ENCODE measurements around the gene PARP11. TPM values are rescaled to one million over a fixed set of nuclear protein-coding genes. Genes with fewer than 3 reads are reported as not detected.
A peak's percentile ranks its signal among the peaks of the same experiment; 100 is the strongest.

Gene PARP11
- total RNA-seq, 2 donors from 2014 or later = 15.3 to 30.3 TPM

GRCh38 chr12:3832738-3833137, 40.5 kb downstream of the PARP11 start:
- no peaks in the 10 kb centered on the region for H3K4me1 ChIP-seq (ENCODE audit: control insufficient read depth, insufficient read depth, low read length)
- Mint-ChIP-seq H3K36me3 (ENCODE audit: low read depth) (peaks cover 8% of the 10 kb centered on the region), H3K27me3 (ENCODE audit: insufficient read depth) (no peaks in the 10 kb centered on the region), H3K9me3 (no peaks in the 10 kb centered on the region), H3K4me1 (peaks cover 29% of the 10 kb centered on the region), H3K4me3 (no peak overlapping the region), H3K27ac (no peak overlapping the region)
- H3K9me3 ChIP-seq (ENCODE audit: control insufficient read depth, low read length) = no peaks in the 10 kb centered on the region
- peaks cover 10% of the 10 kb centered on the region for H3K36me3 ChIP-seq (ENCODE audit: control insufficient read depth, insufficient read depth, low read length)
- WGBS, 2 experiments (ENCODE audit: insufficient coverage in 1 of 2, insufficient read length in 1 of 2) = 93 to 97% methylated on average over 3 of the region's 3 CpGs
- TF ChIP-seq CTCF (conservative IDR thresholded peaks at IDR 0.05) = no peak
- H3K4me3 ChIP-seq (ENCODE audit: low read length) = no peak overlapping the region
- H3K27me3 ChIP-seq (ENCODE audit: control insufficient read depth, insufficient read depth, low read length, poor library complexity, severe bottlenecking) = no peaks in the 10 kb centered on the region
- H3K27ac ChIP-seq (ENCODE audit: low read depth, low read length) = no peak overlapping the region
- no peak for DNase-seq
- peak overlapping the region; percentile 2 for H3K9ac ChIP-seq (ENCODE audit: extremely low read depth, low read length, poor library complexity, severe bottlenecking)

GRCh38 chr12:3828888-3829287, 44.3 kb downstream of the PARP11 start:
- H3K9me3 ChIP-seq (ENCODE audit: control insufficient read depth, low read length) = no peaks in the 10 kb centered on the region

GRCh38 chr12:3827301-3828000, 45.7 kb downstream of the PARP11 start:
- DNase-seq = no peak
- H3K27me3 Mint-ChIP-seq (ENCODE audit: insufficient read depth) = no peaks in the 10 kb centered on the region
- TF ChIP-seq CTCF (conservative IDR thresholded peaks at IDR 0.05) = no peak

More at GRCh38 chr12:3828888-3829287, 44.3 kb downstream of the PARP11 start:
- Histone ChIP-seq H3K9ac (ENCODE audit: extremely low read depth, low read length, poor library complexity, severe bottlenecking) (no peak overlapping the region), H3K4me3 (ENCODE audit: low read length) (no peak overlapping the region), H3K27ac (ENCODE audit: low read depth, low read length) (no peak overlapping the region), H3K27me3 (ENCODE audit: control insufficient read depth, insufficient read depth, low read length, poor library complexity, severe bottlenecking) (no peaks in the 10 kb centered on the region), H3K36me3 (ENCODE audit: control insufficient read depth, insufficient read depth, low read length) (peaks cover 41% of the 10 kb centered on the region), H3K4me1 (ENCODE audit: control insufficient read depth, insufficient read depth, low read length) (no peaks in the 10 kb centered on the region)
- Mint-ChIP-seq H3K27ac (no peak overlapping the region), H3K4me1 (peaks cover 8% of the 10 kb centered on the region), H3K4me3 (no peak overlapping the region), H3K27me3 (ENCODE audit: insufficient read depth) (no peaks in the 10 kb centered on the region), H3K36me3 (ENCODE audit: low read depth) (peaks cover 35% of the 10 kb centered on the region), H3K9me3 (no peaks in the 10 kb centered on the region)
- no peak for TF ChIP-seq CTCF (conservative IDR thresholded peaks at IDR 0.05)
- DNase-seq = no peak
- WGBS, 2 experiments (ENCODE audit: insufficient coverage in 1 of 2, insufficient read length in 1 of 2) = 94 to 100% methylated on average over 2 to 3 of the region's 3 CpGs

More at GRCh38 chr12:3827301-3828000, 45.7 kb downstream of the PARP11 start:
- Histone ChIP-seq H3K9ac (ENCODE audit: extremely low read depth, low read length, poor library complexity, severe bottlenecking) (no peak overlapping the region), H3K4me1 (ENCODE audit: control insufficient read depth, insufficient read depth, low read length) (no peaks in the 10 kb centered on the region), H3K9me3 (ENCODE audit: control insufficient read depth, low read length) (no peaks in the 10 kb centered on the region), H3K27ac (ENCODE audit: low read depth, low read length) (no peak overlapping the region), H3K4me3 (ENCODE audit: low read length) (no peak overlapping the region), H3K36me3 (ENCODE audit: control insufficient read depth, insufficient read depth, low read length) (peaks cover 43% of the 10 kb centered on the region), H3K27me3 (ENCODE audit: control insufficient read depth, insufficient read depth, low read length, poor library complexity, severe bottlenecking) (no peaks in the 10 kb centered on the region)
- H3K4me1 Mint-ChIP-seq = no peaks in the 10 kb centered on the region
- H3K36me3 Mint-ChIP-seq (ENCODE audit: low read depth) = peaks cover 45% of the 10 kb centered on the region
- no peak overlapping the region for H3K4me3 Mint-ChIP-seq
- 67 to 94% methylated on average over 1 to 3 of the region's 3 CpGs for WGBS, 2 experiments (ENCODE audit: insufficient coverage in 1 of 2, insufficient read length in 1 of 2)
- H3K9me3 Mint-ChIP-seq = peaks cover 1% of the 10 kb centered on the region
- H3K27ac Mint-ChIP-seq = no peak overlapping the region

Data from endodermal cell (in vitro differentiated cells).